ENCODE measurements around the gene ITPA. TPM values are rescaled to one million over a fixed set of nuclear protein-coding genes. Genes with fewer than 3 reads are reported as not detected.

Gene ITPA
- total RNA-seq, 2 donors from 2014 or later: 17.4 to 21.4 TPM

GRCh38 chr20:3164043-3164762 is 45.1 kb upstream of the ITPA start:
- Histone ChIP-seq H3K9me3 (no peaks in the 10 kb centered on the region), H3K27ac (no peak overlapping the region), H3K36me3 (no peaks in the 10 kb centered on the region), H3K4me1 (peaks cover 0 to 7% of the 10 kb centered on the region in 2 donors), H3K27me3 (no peaks in the 10 kb centered on the region), H3K4me3 (no peak overlapping the region)
- no peak for TF ChIP-seq CTCF (IDR thresholded peaks at IDR 0.05)
- no peak for DNase-seq (ENCODE audit: low spot score)

GRCh38 chr20:3164763-3165410 is 44.4 kb upstream of the ITPA start:
- H3K4me1 ChIP-seq: peaks cover 0 to 7% of the 10 kb centered on the region in 2 donors
- DNase-seq (ENCODE audit: low spot score): no peak
- no peaks in the 10 kb centered on the region for H3K36me3 ChIP-seq
- no peak for TF ChIP-seq CTCF (IDR thresholded peaks at IDR 0.05)
- no peaks in the 10 kb centered on the region for H3K27me3 ChIP-seq
- peak overlapping the region in 1 of 2 donors; percentile 32 for H3K4me3 ChIP-seq
- no peak overlapping the region for H3K27ac ChIP-seq
- H3K9me3 ChIP-seq: no peaks in the 10 kb centered on the region

- no peak for TF ChIP-seq CTCF (IDR thresholded peaks at IDR 0.05)
- no peaks in the 10 kb centered on the region for H3K36me3 ChIP-seq
- peak overlapping the region in 1 of 2 donors; percentile 32 for H3K4me3 ChIP-seq
- DNase-seq (ENCODE audit: low spot score): no peak
- H3K27me3 ChIP-seq: no peaks in the 10 kb centered on the region
- H3K9me3 ChIP-seq: no peaks in the 10 kb centered on the region
- peaks cover 0 to 7% of the 10 kb centered on the region in 2 donors for H3K4me1 ChIP-seq
- H3K27ac ChIP-seq: no peak overlapping the region
Measured at GRCh38 chr20:3165473-3166337, 43.6 kb upstream of the ITPA start.

GRCh38 chr20:3166338-3166912 is 42.9 kb upstream of the ITPA start:
- Histone ChIP-seq H3K27ac (no peak overlapping the region), H3K27me3 (no peaks in the 10 kb centered on the region), H3K4me1 (peaks cover 0 to 7% of the 10 kb centered on the region in 2 donors), H3K4me3 (no peak overlapping the region), H3K36me3 (no peaks in the 10 kb centered on the region), H3K9me3 (no peaks in the 10 kb centered on the region)
- no peak for DNase-seq (ENCODE audit: low spot score)
- no peak for TF ChIP-seq CTCF (IDR thresholded peaks at IDR 0.05)

GRCh38 chr20:3166913-3167342 is 42.4 kb upstream of the ITPA start:
- Histone ChIP-seq H3K4me3 (no peak overlapping the region), H3K27me3 (no peaks in the 10 kb centered on the region), H3K27ac (no peak overlapping the region), H3K9me3 (no peaks in the 10 kb centered on the region), H3K4me1 (peaks cover 0 to 7% of the 10 kb centered on the region in 2 donors), H3K36me3 (no peaks in the 10 kb centered on the region)
- TF ChIP-seq CTCF (IDR thresholded peaks at IDR 0.05): no peak
- DNase-seq (ENCODE audit: low spot score): no peak

Data from right atrium auricular region (tissue), 2 donors.